K562 (cell line): ENCODE measurements around the gene SHC1. TPM values are rescaled to one million over a fixed set of nuclear protein-coding genes. Genes with fewer than 3 reads are reported as not detected.

ENCODE experiments used
- ATF4 ChIP-seq: fragments of 450-650 bp; formaldehyde crosslinking; IDR thresholded peaks from 2 replicates; pipeline ENCODE4 v1.4.0; 2022; ENCODE audit warnings: mild to moderate bottlenecking, moderate library complexity
- C11orf30 ChIP-seq: fragments of 450-650 bp; IDR thresholded peaks from 2 replicates; pipeline ENCODE4 v1.6.1; 2016; ENCODE audit warnings: low read depth, mild to moderate bottlenecking
- CTBP1 ChIP-seq: fragments of 450-650 bp; IDR thresholded peaks from 2 replicates; pipeline ENCODE4 v1.6.1; 2016; ENCODE audit warnings: borderline replicate concordance
- E2F6 ChIP-seq, 2 experiments: IDR thresholded peaks; 2 replicates each; pipeline ENCODE4 v1.6.1; 2011; ENCODE audit warnings: borderline replicate concordance in 1 of 2, control low read depth in 1 of 2, low read depth in 1 of 2, low read length in 1 of 2, mild to moderate bottlenecking in 1 of 2, mixed read lengths in 1 of 2, moderate library complexity in 1 of 2; ENCODE audit not compliant: insufficient read depth in 1 of 2, insufficient read length in 1 of 2, poor library complexity in 1 of 2, severe bottlenecking in 1 of 2; ENCODE audit errors: extremely low read depth in 1 of 2
- FOXO4 ChIP-seq: fragments of 450-650 bp; formaldehyde crosslinking; IDR thresholded peaks from 2 replicates; pipeline ENCODE4 v1.4.0; 2020; ENCODE audit warnings: mild to moderate bottlenecking, moderate library complexity
- HLTF ChIP-seq: fragments of 450-650 bp; IDR thresholded peaks from 2 replicates; pipeline ENCODE4 v1.6.1; 2016
- HOMEZ ChIP-seq: fragments of 250-450 bp; sonication (Bioruptor Pico); IDR thresholded peaks from 2 replicates; pipeline ENCODE4 v1.4.0; 2020; ENCODE audit warnings: mild to moderate bottlenecking, moderate library complexity
- NR1H2 ChIP-seq: sonication (generic); formaldehyde crosslinking; IDR thresholded peaks from 2 replicates; pipeline ENCODE4 v1.4.0; 2020; ENCODE audit warnings: mild to moderate bottlenecking, missing genetic modification reagents
- ZBTB1 ChIP-seq: sonication (generic); formaldehyde crosslinking; IDR thresholded peaks from 2 replicates; pipeline ENCODE4 v1.8.1; 2023; ENCODE audit warnings: missing genetic modification reagents, low read depth, mild to moderate bottlenecking, borderline replicate concordance
- ZMIZ1 ChIP-seq, 2 experiments: fragments of 150-350 bp in 1 of 2; IDR thresholded peaks; 2 replicates each; pipeline ENCODE4 v1.6.1; 2012 to 2016; ENCODE audit warnings: low read depth in 2 of 2, low read length in 2 of 2, mild to moderate bottlenecking in 1 of 2, moderate library complexity in 1 of 2
- ZNF143 ChIP-seq: sonication (generic); formaldehyde crosslinking; IDR thresholded peaks from 2 replicates; pipeline ENCODE4 v1.9.0; 2022; ENCODE audit warnings: mild to moderate bottlenecking, missing genetic modification reagents
- ZNF146 ChIP-seq: IDR thresholded peaks from one replicate; pipeline ENCODE4 v1.6.1; 2018; ENCODE audit warnings: missing compliant biosample characterization; ENCODE audit not compliant: unreplicated experiment
- ZNF324 ChIP-seq: fragments of 250-450 bp; sonication (Bioruptor Pico); IDR thresholded peaks from 2 replicates; pipeline ENCODE4 v1.4.0; 2020; ENCODE audit warnings: mild to moderate bottlenecking
- ZNF347 ChIP-seq: fragments of 450-650 bp; formaldehyde crosslinking; IDR thresholded peaks from 2 replicates; pipeline ENCODE4 v1.4.0; 2020; ENCODE audit warnings: low read depth, mild to moderate bottlenecking, moderate library complexity
- polyA plus RNA-seq, 8 experiments: library from polyadenylated mRNA; depleted of rRNA in 4 of 8; stranded (reverse) in 5 of 8; unstranded in 3 of 8; fragments of >200 nt; fragmentation: Nextera tagmentation in 2 of 8; fragmentation: Illumina TruSeq in 1 of 8; extraction: Ambion mirVana in 2 of 8; extraction: Trizol in 1 of 8; gene quantifications; 2 replicates each; pipeline versions ENCODE4 v1.2.1 to v1.2.3, GENCODE V29; 2011 to 2014; ENCODE audit warnings: inconsistent platforms in 1 of 8, missing spikeins in 1 of 8
- total RNA-seq, 7 experiments: library from RNA; depleted of rRNA in 6 of 7; stranded (reverse); fragments of >200 nt in 6 of 7; fragmentation: Illumina TruSeq in 2 of 7; extraction: Trizol in 2 of 7; gene quantifications; 2 replicates each; pipeline versions ENCODE4 v1.2.1 to v1.2.3, GENCODE V29; 2011 to 2021; ENCODE audit warnings: low replicate concordance in 1 of 7
- TF ChIP-seq, protein P1 (sequence below): IDR thresholded peaks from 2 replicates; pipeline ENCODE4 v1.6.1; 2012; ENCODE audit warnings: low read depth, low read length, improper control_type of control experiment, borderline replicate concordance

Gene SHC1
- total and polyA plus RNA-seq, 9 of the 15 experiments (the other 6 are each of a cell fraction or from before 2014, with no cell fraction given) = 4.1 to 113 (median 51.9) TPM

- no peak for TF ChIP-seq ZMIZ1 (IDR thresholded peaks at IDR 0.05; ENCODE audit: low read depth in 2 of 2, low read length in 2 of 2)
- no peak for TF ChIP-seq ATF4 (CRISPR knock-in tag)
- TF ChIP-seq FOXO4 (CRISPR knock-in tag) = no peak
- TF ChIP-seq ZNF324 (CRISPR knock-in tag) = no peak
- TF ChIP-seq, protein P1, sequence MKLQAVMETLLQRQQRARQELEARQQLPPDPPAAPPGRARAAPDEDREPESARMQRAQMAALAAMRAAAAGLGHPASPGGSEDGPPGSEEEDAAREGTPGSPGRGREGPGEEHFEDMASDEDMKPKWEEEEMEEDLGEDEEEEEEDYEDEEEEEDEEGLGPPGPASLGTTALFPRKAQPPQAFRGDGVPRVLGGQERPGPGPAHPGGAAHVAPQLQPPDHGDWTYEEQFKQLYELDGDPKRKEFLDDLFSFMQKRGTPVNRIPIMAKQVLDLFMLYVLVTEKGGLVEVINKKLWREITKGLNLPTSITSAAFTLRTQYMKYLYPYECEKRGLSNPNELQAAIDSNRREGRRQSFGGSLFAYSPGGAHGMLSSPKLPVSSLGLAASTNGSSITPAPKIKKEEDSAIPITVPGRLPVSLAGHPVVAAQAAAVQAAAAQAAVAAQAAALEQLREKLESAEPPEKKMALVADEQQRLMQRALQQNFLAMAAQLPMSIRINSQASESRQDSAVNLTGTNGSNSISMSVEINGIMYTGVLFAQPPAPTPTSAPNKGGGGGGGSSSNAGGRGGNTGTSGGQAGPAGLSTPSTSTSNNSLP = no peak
- no peak for TF ChIP-seq ZNF347 (CRISPR knock-in tag)
- 0 out of 2 replicates have a peak, but pooled peaks have one; percentile 16 for TF ChIP-seq HLTF
- peak in 1 of 2 experiments; percentile 5 for TF ChIP-seq E2F6 (IDR thresholded peaks at IDR 0.05; ENCODE audit: borderline replicate concordance in 1 of 2, extremely low read depth in 1 of 2, insufficient read depth in 1 of 2, insufficient read length in 1 of 2, low read depth in 1 of 2, low read length in 1 of 2, poor library complexity in 1 of 2, severe bottlenecking in 1 of 2)
- no peak for TF ChIP-seq NR1H2
- no peak for TF ChIP-seq HOMEZ (CRISPR knock-in tag)
- no peak for TF ChIP-seq ZBTB1 (CRISPR knock-in tag)
- TF ChIP-seq CTBP1 = peak; percentile 32; the same call in 1 of the 2 replicates
- TF ChIP-seq C11orf30 = peak; percentile 91
- TF ChIP-seq ZNF146 (CRISPR knock-in tag) = no peak
- TF ChIP-seq ZNF143 = no peak
These were observed at the start of gene SHC1 (continued) for GRCh38 chr1:154970631-154971340.
